IMR-90 (cell line): Measurements from ENCODE around the gene KIF6. TPM values are rescaled to one million over a fixed set of nuclear protein-coding genes. Genes with fewer than 3 reads are reported as not detected.

Source experiments
- ATAC-seq: fragments of 200-7000 bp; cut with Tn5 transposase; 2 replicates; pipeline ENCODE4 v1.9.1; 2020; ENCODE audit warnings: low read depth, mild to moderate bottlenecking, moderate library complexity
- BruUV-seq: library from RNA; stranded (reverse); fragments of 400-500 nt; replicated peaks from 2 replicates; lab custom pipeline; 2021; lab: Mats Ljungman, UMichigan
- CTCF ChIA-PET: fragments of 300-600 bp; formaldehyde crosslinking; extraction: SDS; loops from one replicate; lab custom pipeline; 2021; ENCODE audit warnings: antibody characterized with exemption; lab: Yijun Ruan, JAX
- POLR2A ChIA-PET: fragments of 300-600 bp; sonication (Branson Sonifier 250); formaldehyde crosslinking; loops from one replicate; lab custom pipeline; 2022; ENCODE audit warnings: antibody characterized with exemption; ENCODE audit not compliant: unreplicated experiment; lab: Charles Lee
- DNase-seq: peaks from one replicate; pipeline ENCODE4 v3.0.0; 2013
- H2AFZ ChIP-seq: replicated peaks from 2 replicates; pipeline ENCODE3; 2013; ENCODE audit warnings: low read length, mild to moderate bottlenecking; ENCODE audit not compliant: poor library complexity
- H2AK5ac ChIP-seq: 2 replicates; pipeline ENCODE4 v1.6.1; 2013; ENCODE audit warnings: low read depth, low read length, inconsistent platforms
- H2AK9ac ChIP-seq: replicated peaks from 2 replicates; pipeline ENCODE3; 2013; ENCODE audit warnings: mild to moderate bottlenecking, low read depth, low read length, moderate library complexity; ENCODE audit not compliant: poor library complexity
- H2BK120ac ChIP-seq: 2 replicates; pipeline ENCODE4 v1.6.1; 2013; ENCODE audit warnings: low read depth, low read length, inconsistent platforms
- H2BK15ac ChIP-seq: 3 replicates; pipeline ENCODE4 v1.6.1; 2013; ENCODE audit warnings: low read depth, low read length, inconsistent platforms
- H2BK20ac ChIP-seq: 2 replicates; pipeline ENCODE4 v1.6.1; 2013; ENCODE audit warnings: low read depth, mild to moderate bottlenecking, inconsistent platforms, low read length, moderate library complexity
- H2BK5ac ChIP-seq: 2 replicates; pipeline ENCODE4 v1.6.1; 2013; ENCODE audit warnings: mild to moderate bottlenecking, low read depth, low read length, inconsistent platforms; ENCODE audit not compliant: poor library complexity, severe bottlenecking
- H3K14ac ChIP-seq: replicated peaks from 2 replicates; pipeline ENCODE4 v1.6.1; 2013; ENCODE audit warnings: low read depth, low read length, inconsistent platforms
- H3K18ac ChIP-seq: 2 replicates; pipeline ENCODE4 v1.6.1; 2013; ENCODE audit warnings: low read depth, low read length, control low read depth
- H3K23ac ChIP-seq: 2 replicates; pipeline ENCODE4 v1.6.1; 2013; ENCODE audit warnings: low read depth, low read length, inconsistent platforms
- H3K27ac ChIP-seq: 2 replicates; pipeline ENCODE4 v1.5.1; 2013; ENCODE audit warnings: mild to moderate bottlenecking, control low read depth, low read length; ENCODE audit not compliant: insufficient read depth
- H3K27me3 ChIP-seq: 2 replicates; pipeline ENCODE4 v1.6.1; 2013; ENCODE audit warnings: low read length; ENCODE audit not compliant: control insufficient read depth, insufficient read depth
- H3K36me3 ChIP-seq: 2 replicates; pipeline ENCODE4 v1.6.1; 2013; ENCODE audit warnings: low read length, mixed read lengths; ENCODE audit not compliant: control insufficient read depth, insufficient read depth
- H3K4ac ChIP-seq: 2 replicates; pipeline ENCODE4 v1.6.1; 2013; ENCODE audit warnings: low read depth, low read length, inconsistent platforms
- H3K4me1 ChIP-seq: 2 replicates; pipeline ENCODE4 v1.6.1; 2013; ENCODE audit warnings: low read length, mixed read lengths; ENCODE audit not compliant: control insufficient read depth, insufficient read depth
- H3K4me2 ChIP-seq: 2 replicates; pipeline ENCODE4 v1.6.1; 2013; ENCODE audit warnings: low read depth, mild to moderate bottlenecking, control low read depth, low read length, moderate library complexity
- H3K4me3 ChIP-seq: 2 replicates; pipeline ENCODE4 v1.5.1; 2013; ENCODE audit warnings: low read depth, mild to moderate bottlenecking, control low read depth, low read length, moderate library complexity; ENCODE audit not compliant: insufficient read depth
- H3K56ac ChIP-seq: 2 replicates; pipeline ENCODE4 v1.6.1; 2013; ENCODE audit warnings: low read length, inconsistent platforms; ENCODE audit not compliant: insufficient read depth; ENCODE audit errors: extremely low read depth
- H3K79me1 ChIP-seq, 2 experiments: 2 replicates each; pipeline ENCODE4 v1.6.1; 2013; ENCODE audit warnings: low read length in 2 of 2, inconsistent platforms in 1 of 2, low read depth in 1 of 2
- H3K9ac ChIP-seq: 2 replicates; pipeline ENCODE4 v1.6.1; 2013; ENCODE audit warnings: low read depth, low read length, control low read depth
- H3K9me1 ChIP-seq: 2 replicates; pipeline ENCODE4 v1.6.1; 2013; ENCODE audit warnings: low read length, inconsistent platforms; ENCODE audit not compliant: insufficient read depth
- H3K9me3 ChIP-seq: 2 replicates; pipeline ENCODE4 v1.6.1; 2013; ENCODE audit warnings: low read length; ENCODE audit not compliant: control insufficient read depth, insufficient read depth
- H4K20me1 ChIP-seq: 2 replicates; pipeline ENCODE4 v1.6.1; 2013; ENCODE audit warnings: low read length, inconsistent platforms; ENCODE audit not compliant: insufficient read depth
- H4K5ac ChIP-seq: 2 replicates; pipeline ENCODE4 v1.6.1; 2013; ENCODE audit warnings: mild to moderate bottlenecking, low read depth, low read length, control low read depth
- H4K8ac ChIP-seq, 2 experiments: 2 replicates each; pipeline ENCODE4 v1.6.1; 2013; ENCODE audit warnings: low read depth in 2 of 2, low read length in 2 of 2, control low read depth in 1 of 2, inconsistent platforms in 1 of 2
- H4K91ac ChIP-seq: 2 replicates; pipeline ENCODE4 v1.6.1; 2013; ENCODE audit warnings: low read depth, low read length, inconsistent platforms; ENCODE audit not compliant: insufficient read depth
- BHLHE40 ChIP-seq: fragments of 150-350 bp; IDR thresholded peaks from 2 replicates; pipeline ENCODE4 v1.6.1; 2016; ENCODE audit warnings: mild to moderate bottlenecking, low read depth, low read length
- CEBPB ChIP-seq: IDR thresholded peaks from 2 replicates; pipeline ENCODE4 v1.6.1; 2012; ENCODE audit warnings: low read depth, low read length, improper control_type of control experiment
- CHD1 ChIP-seq: IDR thresholded peaks from 2 replicates; pipeline ENCODE4 v1.6.1; 2012; ENCODE audit warnings: low read depth, low read length, improper control_type of control experiment
- CTCF ChIP-seq: conservative IDR thresholded peaks from 2 replicates; pipeline ENCODE4 v1.5.1; 2012; ENCODE audit warnings: mild to moderate bottlenecking, low read depth, low read length, improper control_type of control experiment
- ELK1 ChIP-seq: fragments of 150-350 bp; IDR thresholded peaks from 2 replicates; pipeline ENCODE4 v1.6.1; 2016; ENCODE audit warnings: low read depth, mild to moderate bottlenecking, low read length, moderate library complexity, borderline replicate concordance
- FOS ChIP-seq: fragments of 150-350 bp; IDR thresholded peaks from 2 replicates; pipeline ENCODE4 v1.6.1; 2016; ENCODE audit warnings: low read depth, low read length
- MAFK ChIP-seq: IDR thresholded peaks from 2 replicates; pipeline ENCODE4 v1.6.1; 2012; ENCODE audit warnings: low read depth, low read length, improper control_type of control experiment
- MAZ ChIP-seq: IDR thresholded peaks from 2 replicates; pipeline ENCODE4 v1.6.1; 2012; ENCODE audit warnings: low read depth, mild to moderate bottlenecking, low read length, improper control_type of control experiment, moderate library complexity, borderline replicate concordance
- MXI1 ChIP-seq: IDR thresholded peaks from 2 replicates; pipeline ENCODE4 v1.6.1; 2012; ENCODE audit warnings: low read depth, mild to moderate bottlenecking, low read length, moderate library complexity, borderline replicate concordance
- NFE2L2 ChIP-seq: fragments of 150-350 bp; IDR thresholded peaks from 2 replicates; pipeline ENCODE4 v1.6.1; 2016; ENCODE audit warnings: low read depth, mild to moderate bottlenecking, low read length
- POLR2A ChIP-seq: IDR thresholded peaks from 2 replicates; pipeline ENCODE4 v1.6.1; 2012; ENCODE audit warnings: mild to moderate bottlenecking, low read depth, low read length
- RAD21 ChIP-seq: IDR thresholded peaks from 2 replicates; pipeline ENCODE4 v1.6.1; 2012; ENCODE audit warnings: low read length, improper control_type of control experiment
- RCOR1 ChIP-seq: IDR thresholded peaks from 2 replicates; pipeline ENCODE4 v1.6.1; 2012; ENCODE audit warnings: mild to moderate bottlenecking, low read length, improper control_type of control experiment; ENCODE audit not compliant: insufficient replicate concordance
- RFX5 ChIP-seq: IDR thresholded peaks from 2 replicates; pipeline ENCODE4 v1.8.0; 2012; ENCODE audit warnings: low read depth, mild to moderate bottlenecking, low read length, moderate library complexity
- SMC3 ChIP-seq: fragments of 150-350 bp; IDR thresholded peaks from 2 replicates; pipeline ENCODE4 v1.6.1; 2016; ENCODE audit warnings: low read depth, mild to moderate bottlenecking, antibody characterized with exemption, low read length, moderate library complexity
- USF2 ChIP-seq: fragments of 150-350 bp; IDR thresholded peaks from 2 replicates; pipeline ENCODE4 v1.6.1; 2017; ENCODE audit warnings: mild to moderate bottlenecking, antibody characterized with exemption, low read length, low read depth
- WGBS, 2 experiments: methylation state at CpG; one replicate each; pipeline versions ENCODE4 v1.1.5 to v1.1.7; 2013; ENCODE audit warnings: missing lambda C conversion rate in 2 of 2; ENCODE audit not compliant: insufficient read length in 1 of 2; ENCODE audit errors: extremely low coverage in 2 of 2; 5-methylcytosine and 5-hydroxymethylcytosine counted together
- dilution Hi-C: fragments of 300-500 bp; cut with HindIII; formaldehyde crosslinking; loops from one replicate; pipeline ENCODE4 v1.14.3; 2018; ENCODE audit warnings: low sequenced_read_pairs; ENCODE audit not compliant: unreplicated experiment
- in situ Hi-C: fragments of 300-500 bp; cut with MboI; formaldehyde crosslinking; loops from 3 replicates; pipeline ENCODE4 v1.14.3; 2019; ENCODE audit warnings: low sequenced_read_pairs, inconsistent platforms, mixed read lengths
- intact Hi-C: fragments of 100-400 bp; cut with micrococcal nuclease; formaldehyde crosslinking; loops from 2 replicates; pipeline ENCODE4 v1.10.0; 2022
- polyA plus RNA-seq, 3 experiments: library from polyadenylated mRNA; depleted of rRNA; stranded (reverse); fragments of >200 nt; gene quantifications; 2 replicates each; pipeline ENCODE4 v1.2.3, GENCODE V29; 2012; ENCODE audit warnings: low replicate concordance in 1 of 3
- total RNA-seq: library from RNA; depleted of rRNA; stranded (reverse); fragments of >200 nt; gene quantifications from 2 replicates; pipeline ENCODE4 v1.2.3, GENCODE V29; 2012

The KIF6 gene
- total and polyA plus RNA-seq, 2 of the 4 experiments (the other 2 are of a cell fraction) = under 0.01 to 0.10 TPM

GRCh38 chr6:39754514-39755115 is 29.4 kb upstream of the KIF6 start:
- Histone ChIP-seq H3K4me1 (no peaks in the 10 kb centered on the region), H2BK120ac (no peak overlapping the region), H3K23ac (no peak overlapping the region), H3K27ac (no peak overlapping the region), H2AK9ac (no peak overlapping the region), H3K4ac (no peak overlapping the region), H4K91ac (no peak overlapping the region), H2AK5ac (no peak overlapping the region), H2AFZ (no peak overlapping the region), H3K56ac (no peak overlapping the region), H3K4me2 (no peak overlapping the region), H3K18ac (no peak overlapping the region), H4K8ac (no peak overlapping the region), H2BK5ac (no peak overlapping the region), H2BK20ac (no peak overlapping the region), H3K14ac (no peak overlapping the region), H3K4me3 (no peak overlapping the region), H3K9me3 (no peaks in the 10 kb centered on the region), H3K36me3 (no peaks in the 10 kb centered on the region), H3K9ac (no peak overlapping the region), H3K79me1 (no peaks in the 10 kb centered on the region), H3K27me3 (peaks cover 9% of the 10 kb centered on the region), H4K5ac (no peak overlapping the region), H4K20me1 (no peaks in the 10 kb centered on the region), H2BK15ac (no peak overlapping the region), H3K9me1 (no peaks in the 10 kb centered on the region)
- ChIA-PET CTCF (no interaction called here), POLR2A (no interaction called here)
- ATAC-seq (no peak), DNase-seq (no peak)
- WGBS, 2 experiments = 80% methylated on average over 1 of the region's 5 CpGs; no CpG with 5 or more reads in 1 of the 2 experiments
- dilution Hi-C loops (no loop called here), in situ Hi-C loops (no loop called here), intact Hi-C loops (no loop called here)
- BruUV-seq = no TSS peak
- TF ChIP-seq FOS (no peak), CTCF (no peak), MAFK (no peak), MAZ (no peak), MXI1 (no peak), CHD1 (no peak), POLR2A (no peak), ELK1 (no peak), RAD21 (no peak), CEBPB (no peak), USF2 (no peak), SMC3 (no peak), BHLHE40 (no peak), RCOR1 (no peak), NFE2L2 (no peak), RFX5 (no peak)
